Small intestine (tissue), 7 donors: ENCODE measurements around the gene UBLCP1. TPM values are rescaled to one million over a fixed set of nuclear protein-coding genes. Genes with fewer than 3 reads are reported as not detected.

Source experiments
- DNase-seq, 2 donors: peaks; one replicate each; pipeline versions ENCODE4 v3.0.0 to v3.0.0-alpha.2; 2013
- FAIRE-seq: peaks from 2 replicates; lab custom pipeline; 2012; peaks lifted over from hg19 to GRCh38; lab: Jason Lieb, UNC
- H3K27ac ChIP-seq, 3 donors: one replicate each; pipeline ENCODE4 v1.5.1; 2013; ENCODE audit warnings: low read length in 2 of 3, mild to moderate bottlenecking in 2 of 3, control low read depth in 1 of 3, inconsistent platforms in 1 of 3, low read depth in 1 of 3, moderate library complexity in 1 of 3
- H3K27me3 ChIP-seq, 3 donors: one replicate each; pipeline ENCODE4 v1.6.1; 2013; ENCODE audit warnings: low read length in 3 of 3, inconsistent platforms in 1 of 3; ENCODE audit not compliant: control insufficient read depth in 3 of 3, insufficient read depth in 3 of 3
- H3K36me3 ChIP-seq, 3 donors: one replicate each; pipeline ENCODE4 v1.6.1; 2013; ENCODE audit warnings: low read length in 3 of 3, inconsistent platforms in 1 of 3, low read depth in 1 of 3, mild to moderate bottlenecking in 1 of 3, moderate library complexity in 1 of 3; ENCODE audit not compliant: control insufficient read depth in 3 of 3, insufficient read depth in 2 of 3
- H3K4me1 ChIP-seq, 3 donors: one replicate each; pipeline ENCODE4 v1.6.1; 2013; ENCODE audit warnings: low read length in 2 of 3, inconsistent platforms in 1 of 3, low read depth in 1 of 3, mild to moderate bottlenecking in 1 of 3, moderate library complexity in 1 of 3; ENCODE audit not compliant: control insufficient read depth in 3 of 3, insufficient read depth in 2 of 3
- H3K4me3 ChIP-seq, 3 donors: one replicate each; pipeline ENCODE4 v1.5.1; 2013; ENCODE audit warnings: low read length in 3 of 3, control low read depth in 1 of 3, inconsistent platforms in 1 of 3, low read depth in 1 of 3, mild to moderate bottlenecking in 1 of 3, moderate library complexity in 1 of 3
- H3K9me3 ChIP-seq, 2 donors: one replicate each; pipeline ENCODE4 v1.6.1; 2013; ENCODE audit warnings: low read depth in 1 of 2, low read length in 1 of 2; ENCODE audit not compliant: control insufficient read depth in 2 of 2, insufficient read depth in 1 of 2
- WGBS, 3 donors: extraction: QIAGEN DNeasy Blood & Tissue Kit; methylation state at CpG; one replicate each; pipeline ENCODE4 v1.1.7; 2013; 5-methylcytosine and 5-hydroxymethylcytosine counted together
- polyA plus RNA-seq, 4 donors: library from polyadenylated mRNA; stranded (reverse) in 3 of 4; unstranded in 1 of 4; fragments of 200-250 nt in 3 of 4; fragments of 120-200 nt in 1 of 4; gene quantifications; one replicate each; pipeline versions ENCODE4 v1.2.1 to v1.2.3, GENCODE V29; 2013
- donor health status: healthy with polysubstance abuse.
- donor health status: control.
- donor health status: control.
- donor health status: Bipolar disorder and iron deficiency.
- donor health status: healthy.

Gene UBLCP1
- polyA plus RNA-seq, 4 donors = 13.0 to 21.7 (median 16.0) TPM

- DNase-seq (no peak), FAIRE-seq (no peak)
Measured at GRCh38 chr5:159319363-159319762, 56.3 kb downstream of the UBLCP1 start.

GRCh38 chr5:159319832-159320231 is 56.7 kb downstream of the UBLCP1 start:
- Histone ChIP-seq H3K4me1 (no peaks in the 10 kb centered on the region), H3K27ac (no peak overlapping the region), H3K9me3 (no peaks in the 10 kb centered on the region), H3K27me3 (peaks cover 0 to 7% (median 0%) of the 10 kb centered on the region in 3 donors), H3K4me3 (no peak overlapping the region), H3K36me3 (no peaks in the 10 kb centered on the region)
- WGBS, 3 donors = 34 to 45% (median 42%) methylated on average over 2 of the region's 2 CpGs
- DNase-seq (no peak), FAIRE-seq (no peak)

More at GRCh38 chr5:159319363-159319762, 56.3 kb downstream of the UBLCP1 start:
- no peaks in the 10 kb centered on the region for H3K36me3 ChIP-seq
- H3K27me3 ChIP-seq = peaks cover 0 to 7% (median 0%) of the 10 kb centered on the region in 3 donors
- WGBS, 3 donors = 21 to 75% (median 42%) methylated on average over 3 of the region's 3 CpGs
- no peaks in the 10 kb centered on the region for H3K4me1 ChIP-seq
- no peak overlapping the region for H3K27ac ChIP-seq
- H3K4me3 ChIP-seq = no peak overlapping the region
- H3K9me3 ChIP-seq = no peaks in the 10 kb centered on the region

GRCh38 chr5:159322180-159322579 is 59.1 kb downstream of the UBLCP1 start:
- Histone ChIP-seq H3K36me3 (no peaks in the 10 kb centered on the region), H3K4me3 (no peak overlapping the region), H3K27ac (no peak overlapping the region), H3K9me3 (no peaks in the 10 kb centered on the region), H3K4me1 (no peaks in the 10 kb centered on the region), H3K27me3 (peaks cover 0 to 7% (median 0%) of the 10 kb centered on the region in 3 donors)
- DNase-seq (no peak), FAIRE-seq (no peak)
- WGBS, 3 donors = 76 to 80% (median 80%) methylated on average over 6 of the region's 6 CpGs

- FAIRE-seq (no peak), DNase-seq (no peak)
- WGBS, 3 donors = 91 to 96% (median 92%) methylated on average over 3 of the region's 3 CpGs
- Histone ChIP-seq H3K4me3 (no peak overlapping the region), H3K4me1 (no peaks in the 10 kb centered on the region), H3K27me3 (peaks cover 0 to 13% (median 0%) of the 10 kb centered on the region in 3 donors), H3K9me3 (no peaks in the 10 kb centered on the region), H3K36me3 (no peaks in the 10 kb centered on the region), H3K27ac (no peak overlapping the region)
Measured at GRCh38 chr5:159324102-159324755, 61.1 kb downstream of the UBLCP1 start.

- no peak overlapping the region for H3K4me3 ChIP-seq
- FAIRE-seq (no peak), DNase-seq (no peak)
- no peaks in the 10 kb centered on the region for H3K36me3 ChIP-seq
- whole genome bisulfite sequencing, 3 donors = 62 to 68% (median 66%) methylated on average over 4 of the region's 4 CpGs
- no peak overlapping the region for H3K27ac ChIP-seq
- H3K4me1 ChIP-seq = no peaks in the 10 kb centered on the region
- no peaks in the 10 kb centered on the region for H3K9me3 ChIP-seq
- H3K27me3 ChIP-seq = peaks cover 0 to 13% (median 0%) of the 10 kb centered on the region in 3 donors
Measured at GRCh38 chr5:159324986-159325385, 61.9 kb downstream of the UBLCP1 start.

- H3K27me3 ChIP-seq = peaks cover 0 to 21% (median 0%) of the 10 kb centered on the region in 3 donors
- H3K9me3 ChIP-seq = no peaks in the 10 kb centered on the region
- WGBS, 3 donors = 43 to 52% (median 47%) methylated on average over 4 of the region's 4 CpGs
- peak within 1 kb of the TSS in 2 of 3 donors; percentile 18 to 38 for H3K4me3 ChIP-seq
- no peak within 1 kb of the TSS for H3K27ac ChIP-seq
- FAIRE-seq (no peak), DNase-seq (no peak)
- H3K4me1 ChIP-seq = peaks cover 0 to 10% (median 0%) of the 10 kb centered on the region in 3 donors
- no peaks in the 10 kb centered on the region for H3K36me3 ChIP-seq
Measured at GRCh38 chr5:159330131-159330800, 67.2 kb downstream of the UBLCP1 start, which contains the start of gene IL12B. TSS of gene IL12B (minus strand) at chr5:159330487. CDS start at chr5:159326782, 3,705 bp downstream.

- H3K4me3 ChIP-seq = peak overlapping the region in 2 of 3 donors; percentile 18 to 38
- WGBS, 3 donors = 5 to 8% (median 5%) methylated on average over 44 to 50 of the region's 50 CpGs
- H3K9me3 ChIP-seq = no peaks in the 10 kb centered on the region
- DNase-seq (peak; percentile 6 to 80), FAIRE-seq (no peak)
- H3K36me3 ChIP-seq = no peaks in the 10 kb centered on the region
- H3K27me3 ChIP-seq = peaks cover 0 to 21% (median 0%) of the 10 kb centered on the region in 3 donors
- H3K27ac ChIP-seq = no peak overlapping the region
- H3K4me1 ChIP-seq = peaks cover 0 to 10% (median 0%) of the 10 kb centered on the region in 3 donors
Measured at GRCh38 chr5:159331093-159331973, 68.2 kb downstream of the UBLCP1 start.
